Measurements from ENCODE around the gene AQP9.
"Not testable (repeated sequence)": the region's sequence is repeated elsewhere in the genome, so short reads cannot be mapped to it uniquely, and the experiment has no call there.

The AQP9 gene

DNA sequence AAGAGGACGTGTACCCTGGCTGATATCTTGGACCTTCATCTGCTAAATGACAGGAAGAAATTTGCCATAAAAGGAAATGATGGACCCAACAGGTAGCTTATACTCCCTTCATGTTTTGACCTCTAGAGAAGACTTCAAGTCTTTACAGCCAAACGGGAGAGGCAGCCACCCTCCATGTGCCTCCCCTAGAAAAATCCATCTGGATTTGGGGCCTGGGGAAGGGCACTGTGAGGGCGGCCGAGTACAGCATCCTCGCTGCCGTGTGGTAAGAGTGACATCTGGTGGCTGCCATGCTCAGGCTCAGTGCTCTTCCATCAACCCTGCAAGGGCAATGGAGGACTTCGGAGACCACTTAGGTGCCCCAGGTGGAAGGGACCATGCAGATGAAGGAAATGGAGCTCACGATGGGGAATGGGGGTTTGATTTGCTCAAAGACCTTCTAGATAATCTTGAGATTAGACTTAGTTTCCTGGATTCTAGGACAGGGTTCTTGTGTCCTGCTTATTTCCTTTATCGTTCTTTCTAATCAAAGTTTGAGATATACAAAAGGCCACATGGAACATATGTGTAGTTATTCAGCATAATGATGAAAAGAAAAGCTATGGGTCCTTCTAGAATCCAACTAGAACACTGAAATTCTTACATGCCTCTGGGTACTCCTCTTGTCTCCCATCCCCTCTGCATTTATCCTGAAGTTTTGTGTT lies 44.4 kb downstream of the AQP9 start:
- DNase-seq = no peak

DNA sequence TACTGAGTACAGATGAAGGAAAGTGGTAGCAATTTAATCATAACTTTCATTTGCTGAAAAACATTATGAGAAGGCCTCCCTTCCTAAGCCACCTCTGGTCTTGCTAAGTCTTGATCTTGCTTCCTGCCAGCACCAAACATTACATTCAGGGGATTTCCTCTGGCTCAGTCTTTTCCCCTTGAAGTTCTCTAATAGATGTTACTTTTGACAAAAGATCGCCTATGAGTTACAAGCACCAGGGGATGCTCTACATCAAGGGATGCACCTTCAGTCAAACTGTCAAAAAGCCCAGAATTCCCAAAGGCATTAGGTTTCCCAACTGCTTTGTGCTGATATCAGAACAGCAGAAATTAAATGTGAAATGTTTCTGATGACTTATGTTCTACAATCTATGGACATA lies 47.3 kb downstream of the AQP9 start:
- DNase-seq = no peak

DNA sequence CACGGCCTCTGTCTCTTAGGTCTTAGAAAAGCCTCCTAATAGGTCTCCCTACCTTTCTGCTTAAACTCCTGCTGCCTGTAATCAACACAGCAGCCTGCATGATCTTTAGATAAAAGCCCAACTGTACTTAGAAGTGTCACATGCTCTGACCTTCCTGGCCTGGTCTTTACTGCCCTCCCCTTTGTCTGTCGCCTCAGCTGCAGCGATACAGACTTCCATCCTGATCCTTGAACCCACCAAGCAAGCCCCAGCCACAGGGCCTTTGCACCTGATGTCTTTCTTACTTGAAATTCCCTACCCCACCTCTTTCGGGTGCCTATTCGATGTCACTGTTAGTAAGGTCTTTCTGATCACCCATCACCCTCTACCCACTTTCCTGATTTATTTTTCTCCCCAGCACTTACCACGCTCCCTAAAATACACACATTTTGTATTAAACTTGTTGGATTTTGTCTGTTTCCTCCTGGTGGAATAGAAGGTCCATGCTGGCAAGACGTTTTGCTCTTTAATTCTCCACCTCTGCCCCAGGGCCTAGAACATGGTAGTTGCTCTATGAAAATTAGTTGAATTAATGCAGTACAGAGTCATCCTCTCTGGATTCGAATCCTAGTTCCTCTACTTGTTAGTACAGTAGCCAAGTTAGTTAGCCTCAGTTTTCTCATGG lies 51.1 kb downstream of the AQP9 start:
- DNase-seq = no peak

DNA sequence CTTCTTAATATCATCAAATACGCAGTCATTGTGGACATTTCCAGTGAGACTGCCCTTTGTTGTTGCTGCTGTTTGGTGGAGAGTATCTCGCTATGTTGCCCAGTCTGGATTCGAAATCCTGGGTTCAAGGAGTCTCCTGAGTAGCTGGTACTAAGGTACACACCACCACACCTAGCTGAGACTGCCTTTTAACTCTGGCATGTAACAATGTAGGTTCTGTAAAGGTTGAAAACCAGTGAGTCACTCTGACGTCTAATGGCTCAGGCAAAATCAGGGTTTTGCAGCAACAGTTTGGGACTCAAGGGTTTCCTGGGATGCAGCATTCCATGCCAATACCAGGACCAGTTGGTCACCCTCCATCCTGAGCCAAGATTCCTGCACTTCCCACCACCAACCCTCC lies 52.2 kb downstream of the AQP9 start:
- DNase-seq = no peak

DNA sequence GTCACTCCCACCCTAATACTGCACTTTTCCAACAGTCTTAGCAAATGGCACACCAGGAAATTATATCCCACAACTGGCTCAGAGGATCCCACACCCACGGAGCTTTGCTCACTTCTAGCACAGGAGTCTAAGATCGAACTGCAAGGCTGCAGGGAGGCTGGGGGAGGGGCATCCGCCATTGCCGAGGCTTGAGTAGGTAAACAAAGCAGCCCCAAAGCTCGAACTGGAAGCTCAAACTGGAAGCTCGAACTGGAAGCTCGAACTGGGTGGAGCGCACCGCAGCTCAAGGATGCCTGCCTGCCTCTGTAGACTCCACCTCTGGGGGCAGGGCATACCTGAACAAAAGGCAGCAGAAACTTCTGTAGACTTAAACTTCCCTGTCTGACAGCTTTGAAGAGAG lies 55.5 kb downstream of the AQP9 start:
- not testable (repeated sequence) for DNase-seq

DNA sequence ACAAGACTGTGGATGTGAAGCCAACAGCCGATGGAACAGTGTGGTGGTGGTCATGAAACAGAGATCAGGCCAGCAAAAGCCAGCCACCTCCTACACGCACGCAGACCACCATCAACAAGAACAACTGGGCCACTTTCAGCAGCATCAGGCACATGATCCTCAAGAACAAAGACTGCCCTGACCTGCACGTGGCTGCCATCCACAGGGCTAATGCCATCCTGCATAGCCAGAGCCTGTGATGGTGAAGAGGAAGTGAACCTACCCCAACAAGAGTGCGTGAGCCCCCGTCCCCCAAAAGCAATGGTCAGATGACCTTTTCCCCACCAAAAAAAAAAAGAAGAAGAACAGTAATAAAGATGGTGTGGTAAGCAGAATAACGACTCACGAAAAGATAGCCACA lies 62.6 kb downstream of the AQP9 start:
- no peak for DNase-seq

GRCh38 chr15:58201516-58201915 lies 63.3 kb downstream of the AQP9 start:
- DNase-seq = no peak

DNA sequence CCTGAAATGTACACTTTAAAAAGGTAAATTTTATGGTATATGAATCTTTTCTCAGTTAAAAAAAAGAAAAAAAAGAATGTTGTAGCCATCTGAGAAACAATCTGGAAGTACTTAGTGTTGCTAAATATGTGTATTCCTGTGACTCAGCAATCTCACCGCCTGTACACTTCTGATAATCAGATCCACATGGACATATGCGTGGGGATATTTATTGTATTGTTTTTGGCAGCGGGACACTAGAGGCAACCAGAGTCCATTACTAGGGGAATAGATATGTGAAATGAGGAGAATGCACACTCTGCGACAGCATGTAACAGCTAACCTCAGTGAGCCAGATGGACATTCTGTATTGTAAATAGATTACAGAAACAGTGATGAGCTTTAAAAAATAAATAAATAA lies 65.4 kb downstream of the AQP9 start:
- peak; percentile 45 for DNase-seq

DNA sequence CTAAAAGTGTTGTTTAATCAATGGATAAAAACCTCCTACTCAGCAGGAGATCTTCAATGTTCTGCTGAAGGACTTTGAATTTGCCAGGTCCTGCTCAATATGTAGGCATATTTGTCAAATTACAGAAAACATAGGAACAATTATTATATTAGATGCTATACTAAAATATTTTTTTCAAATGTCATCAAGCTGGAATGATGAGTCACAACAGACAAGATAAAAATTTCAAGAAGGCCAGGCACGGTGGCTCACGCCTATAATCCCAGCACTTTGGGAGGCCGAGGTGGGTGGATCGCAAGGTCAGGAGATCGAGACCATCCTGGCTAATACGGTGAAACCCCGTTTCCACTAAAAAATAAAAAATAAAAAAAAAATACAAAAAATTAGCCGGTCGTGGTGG lies 68.0 kb downstream of the AQP9 start:
- DNase-seq = no peak

GRCh38 chr15:58208217-58208616 lies 70.0 kb downstream of the AQP9 start:
- DNase-seq = not testable (repeated sequence)

DNA sequence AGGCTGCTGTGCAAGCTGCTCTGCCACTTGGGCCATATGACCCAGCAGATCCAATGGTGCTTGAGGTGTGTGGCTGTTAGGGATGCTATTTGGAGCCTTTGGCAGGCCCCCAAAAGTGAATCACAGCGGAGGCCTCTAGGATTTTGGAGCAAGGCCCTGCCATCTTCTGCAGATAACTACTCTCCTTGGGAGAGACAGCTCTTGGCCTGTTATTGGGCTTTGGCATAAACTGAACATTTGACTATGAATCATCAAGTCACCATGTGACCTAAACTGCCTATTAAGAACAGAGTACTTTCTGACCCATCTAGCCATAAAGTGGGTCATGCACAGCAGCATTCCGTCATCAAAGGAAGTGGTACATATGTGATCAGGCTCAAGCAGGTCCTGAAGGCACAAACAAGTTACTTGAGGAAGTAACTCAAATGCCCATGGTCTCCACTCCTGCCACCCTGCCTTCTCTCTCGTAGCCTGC lies 70.9 kb downstream of the AQP9 start:
- DNase-seq = peak; percentile 55

DNA sequence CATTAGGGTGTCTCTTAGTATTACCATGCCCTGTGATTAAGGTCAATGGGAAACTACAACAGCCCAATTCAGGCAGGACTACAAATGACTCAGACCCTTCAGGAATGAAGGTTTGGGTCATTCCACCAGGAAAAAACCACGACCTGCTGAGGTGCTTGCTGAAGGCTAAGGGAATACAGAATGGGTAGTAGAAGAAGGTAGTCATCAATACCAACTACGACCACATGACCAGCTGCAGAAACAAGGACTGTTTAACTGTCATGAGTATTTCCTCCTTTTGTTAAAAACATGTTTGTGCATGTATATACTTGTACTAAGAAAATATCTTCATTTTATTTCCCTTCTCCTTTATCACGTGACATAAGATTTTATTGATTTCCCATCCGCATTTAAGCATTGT lies 71.8 kb downstream of the AQP9 start:
- not testable (repeated sequence) for DNase-seq

- no peak for DNase-seq
Observed at GRCh38 chr15:58212909-58213526, 74.8 kb downstream of the AQP9 start.

- DNase-seq = no peak
Observed at GRCh38 chr15:58213587-58214338, 75.6 kb downstream of the AQP9 start.

GRCh38 chr15:58214591-58215340 lies 76.6 kb downstream of the AQP9 start:
- DNase-seq = no peak

DNA sequence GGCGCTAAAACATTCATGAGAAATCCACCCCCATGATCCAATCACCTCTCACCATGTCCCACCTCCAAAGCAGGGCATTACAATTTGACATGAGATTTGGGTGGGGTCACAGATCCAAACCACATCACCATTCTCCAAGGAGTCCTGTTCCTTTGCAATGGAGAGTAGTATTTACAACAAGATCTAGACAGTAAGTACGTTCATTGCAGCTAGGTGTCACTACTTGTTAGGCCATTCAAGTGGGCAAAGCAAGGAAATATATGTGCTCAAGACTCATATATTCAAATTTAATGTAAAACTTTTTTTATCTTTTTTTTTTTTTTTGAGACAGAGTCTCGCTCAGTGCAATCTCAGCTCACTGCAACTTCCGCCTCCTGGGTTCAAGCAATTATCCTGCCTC lies 79.3 kb downstream of the AQP9 start:
- DNase-seq = no peak

GRCh38 chr15:58221591-58222241 lies 83.5 kb downstream of the AQP9 start:
- no peak for DNase-seq

DNA sequence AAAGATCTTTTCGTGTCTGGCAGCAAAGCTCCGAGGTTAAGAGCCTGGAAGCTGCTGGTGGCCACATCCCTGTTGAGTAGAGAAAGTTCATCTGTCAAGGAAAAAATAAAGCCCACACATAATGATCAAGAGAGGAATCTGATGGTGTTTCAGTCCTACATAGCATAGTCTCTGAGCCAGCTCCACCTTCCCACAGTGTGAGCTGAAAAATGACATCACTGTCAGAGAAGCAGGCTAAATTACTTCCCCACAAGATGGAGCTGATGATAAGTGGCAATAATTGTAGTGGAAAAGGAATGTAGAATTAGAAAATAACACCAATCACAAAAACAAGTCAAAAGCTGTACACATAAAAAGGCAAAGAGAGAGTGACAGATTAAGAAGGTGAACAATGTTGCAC lies 84.5 kb downstream of the AQP9 start:
- DNase-seq = no peak

- DNase-seq = no peak
Observed at GRCh38 chr15:58223432-58223831, 85.3 kb downstream of the AQP9 start.

DNA sequence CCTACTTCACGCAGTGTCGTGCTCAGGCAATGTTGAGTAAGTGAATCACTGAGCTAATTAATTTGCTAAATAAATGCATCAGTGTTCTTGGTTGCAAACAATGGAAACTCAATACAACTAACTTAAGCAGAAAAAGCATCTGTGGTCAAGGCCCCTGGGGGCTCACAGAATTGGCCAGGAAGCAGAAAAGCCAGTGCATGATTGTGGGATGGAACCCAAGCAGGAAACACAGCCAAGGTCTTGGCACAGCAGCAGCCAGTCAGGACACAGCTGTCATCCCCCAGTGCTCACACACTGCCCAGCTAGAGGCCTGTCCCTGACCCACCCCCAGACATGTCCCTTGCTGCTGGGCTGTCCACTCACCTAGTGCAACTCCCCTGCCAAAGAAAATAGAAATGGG lies 85.9 kb downstream of the AQP9 start:
- no peak for DNase-seq

DNA sequence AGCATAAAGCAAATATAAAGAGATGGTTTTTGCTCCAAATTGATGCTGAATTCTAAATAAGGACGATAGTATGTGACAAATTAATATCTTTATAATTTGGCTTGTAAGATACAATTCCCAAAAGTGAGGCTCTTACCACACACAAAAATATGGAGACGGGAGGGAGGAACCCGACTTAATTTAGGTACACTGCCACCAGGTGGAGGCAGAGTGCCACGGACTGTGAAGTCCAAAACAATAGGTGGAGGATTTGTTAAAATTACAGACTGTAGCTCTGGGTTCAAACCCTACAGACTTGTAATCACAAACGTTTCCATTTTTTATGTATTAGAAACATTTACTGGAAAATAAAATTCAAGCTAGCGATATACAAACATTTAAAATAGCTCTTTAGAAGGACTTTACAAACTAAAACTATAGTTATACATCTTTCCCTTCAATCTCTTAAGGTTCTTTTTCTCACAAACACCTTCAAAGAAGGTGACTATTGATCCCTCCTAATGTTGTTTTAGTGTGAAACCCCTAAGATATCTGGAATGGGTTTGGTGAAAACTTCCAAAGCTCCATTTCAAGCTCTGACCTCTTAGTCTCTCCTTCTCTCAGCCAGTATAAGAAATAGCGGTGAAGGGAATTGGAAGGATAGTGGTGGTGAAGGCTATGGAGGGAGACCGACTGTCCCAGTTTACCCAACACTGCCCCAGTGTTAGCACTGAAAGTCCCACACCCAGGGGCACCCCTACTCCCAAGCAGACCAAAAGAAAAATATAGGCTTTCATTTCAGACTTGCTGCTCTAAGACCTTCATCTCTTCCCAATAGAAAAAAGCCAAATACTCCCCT lies 89.7 kb downstream of the AQP9 start:
- peak; percentile 32 for DNase-seq

All from T1000 (cell line).